ENCODE data around the gene P2RX1.

P2RX1 gene

GRCh38 chr17:3887804-3888203, 28.5 kb downstream of the P2RX1 start:
- DNase-seq (ENCODE audit: low spot score), result no peak

GRCh38 chr17:3887394-3887793, 28.9 kb downstream of the P2RX1 start:
- no peak for DNase-seq (ENCODE audit: low spot score)

- no peak for DNase-seq (ENCODE audit: low spot score)
These were observed 29.5 kb downstream of the P2RX1 start for GRCh38 chr17:3886776-3887175.

GRCh38 chr17:3885970-3886369, 30.3 kb downstream of the P2RX1 start:
- no peak for DNase-seq (ENCODE audit: low spot score)

- no peak for DNase-seq (ENCODE audit: low spot score)
These were observed 31.0 kb downstream of the P2RX1 start for GRCh38 chr17:3885271-3885670.

- DNase-seq (ENCODE audit: low spot score), result no peak
These were observed 32.1 kb downstream of the P2RX1 start for GRCh38 chr17:3884188-3884587.

- DNase-seq (ENCODE audit: low spot score), result no peak
These were observed 34.0 kb downstream of the P2RX1 start for GRCh38 chr17:3882276-3882675.

- no peak for DNase-seq (ENCODE audit: low spot score)
These were observed 35.3 kb downstream of the P2RX1 start for GRCh38 chr17:3880983-3881382.

GRCh38 chr17:3879591-3880417, 36.5 kb downstream of the P2RX1 start:
- no peak for DNase-seq (ENCODE audit: low spot score)

- DNase-seq (ENCODE audit: low spot score), result no peak
These were observed 37.1 kb downstream of the P2RX1 start for GRCh38 chr17:3879186-3879585.

- DNase-seq (ENCODE audit: low spot score), result no peak
These were observed 39.0 kb downstream of the P2RX1 start for GRCh38 chr17:3877220-3877619.

- no peak for DNase-seq (ENCODE audit: low spot score)
These were observed 40.9 kb downstream of the P2RX1 start for GRCh38 chr17:3875317-3875716.

- DNase-seq (ENCODE audit: low spot score), result no peak
These were observed 42.4 kb downstream of the P2RX1 start for GRCh38 chr17:3873862-3874261.

GRCh38 chr17:3870871-3871306, 45.4 kb downstream of the P2RX1 start:
- DNase-seq (ENCODE audit: low spot score), result no peak

GRCh38 chr17:3867606-3868005, 48.7 kb downstream of the P2RX1 start:
- DNase-seq (ENCODE audit: low spot score), result no peak

- no peak for DNase-seq (ENCODE audit: low spot score)
These were observed 49.2 kb downstream of the P2RX1 start for GRCh38 chr17:3867106-3867505.

GRCh38 chr17:3866276-3866675, 50.0 kb downstream of the P2RX1 start:
- no peak for DNase-seq (ENCODE audit: low spot score)

- DNase-seq (ENCODE audit: low spot score), result no peak
These were observed 51.1 kb downstream of the P2RX1 start for GRCh38 chr17:3865176-3865575.

- no peak for DNase-seq (ENCODE audit: low spot score)
These were observed 51.7 kb downstream of the P2RX1 start for GRCh38 chr17:3864534-3864933.

- DNase-seq (ENCODE audit: low spot score), result no peak
These were observed 54.2 kb downstream of the P2RX1 start for GRCh38 chr17:3861761-3862681.

- no peak for DNase-seq (ENCODE audit: low spot score)
These were observed 55.1 kb downstream of the P2RX1 start for GRCh38 chr17:3860939-3861700.

- no peak for DNase-seq (ENCODE audit: low spot score)
These were observed 56.3 kb downstream of the P2RX1 start for GRCh38 chr17:3859940-3860339.
